ENCODE results near the gene ATAD1. TPM values are rescaled to one million over a fixed set of nuclear protein-coding genes. Genes with fewer than 3 reads are reported as not detected.

Gene ATAD1
- total RNA-seq, 1 experiment from 2014 or later, result 46.7 TPM

GRCh38 chr10:87866412-87866974, 48.5 kb upstream of the ATAD1 start (continued):
- TF ChIP-seq E2F1 (CRISPR knock-in tag; IDR thresholded peaks at IDR 0.05), result no peak
- TF ChIP-seq ZNF416 (CRISPR knock-in tag; IDR thresholded peaks at IDR 0.05), result no peak
- TF ChIP-seq ZNF512 (CRISPR knock-in tag; IDR thresholded peaks at IDR 0.05; ENCODE audit: borderline replicate concordance), result no peak
- TF ChIP-seq ZNF425 (CRISPR knock-in tag; conservative IDR thresholded peaks at IDR 0.05), result no peak

GRCh38 chr10:87865241-87865881, 47.3 kb upstream of the ATAD1 start:
- ATAC-seq (no peak), DNase-seq (ENCODE audit: low spot score) (no peak)
- POLR2A ChIA-PET, result interaction anchor here (1.0 kb wide), 1 partner anchor 250 kb away, joined by 3 read pairs; no protein-coding TSS in a partner anchor
- H3K27ac Mint-ChIP-seq, result no peak overlapping the region
- peaks cover 5% of the 10 kb centered on the region for H3K36me3 Mint-ChIP-seq
- peak overlapping the region; percentile 93 for H3K4me3 Mint-ChIP-seq
- H3K27me3 Mint-ChIP-seq (ENCODE audit: low read depth), result peaks cover 1% of the 10 kb centered on the region
- H3K4me1 Mint-ChIP-seq, result peaks cover 42% of the 10 kb centered on the region
- CTCF ChIA-PET, result interaction anchor here (1.3 kb wide), 1 partner anchor 249 kb away, joined by 3 read pairs; no protein-coding TSS in a partner anchor
- H3K9me3 Mint-ChIP-seq, result no peaks in the 10 kb centered on the region
- TF ChIP-seq ZNF425 (CRISPR knock-in tag; conservative IDR thresholded peaks at IDR 0.05) (no peak), NR3C1 (CRISPR knock-in tag; conservative IDR thresholded peaks at IDR 0.05; ENCODE audit: low read depth) (no peak), USF2 (CRISPR knock-in tag; IDR thresholded peaks at IDR 0.05) (no peak), ATF1 (CRISPR knock-in tag; IDR thresholded peaks at IDR 0.05) (no peak), ZSCAN18 (CRISPR knock-in tag; IDR thresholded peaks at IDR 0.05) (no peak), PREB (CRISPR knock-in tag; IDR thresholded peaks at IDR 0.05; ENCODE audit: borderline replicate concordance) (no peak), ATF2 (CRISPR knock-in tag; IDR thresholded peaks at IDR 0.05; ENCODE audit: borderline replicate concordance, low read depth) (no peak), CREM (CRISPR knock-in tag; IDR thresholded peaks at IDR 0.05) (no peak), SMAD3 (CRISPR knock-in tag; IDR thresholded peaks at IDR 0.05; ENCODE audit: borderline replicate concordance) (no peak), RELA (CRISPR knock-in tag; IDR thresholded peaks at IDR 0.05; ENCODE audit: borderline replicate concordance) (no peak), IRF2 (CRISPR knock-in tag; IDR thresholded peaks at IDR 0.05; ENCODE audit: borderline replicate concordance, low read depth) (no peak), ARID4B (CRISPR knock-in tag; IDR thresholded peaks at IDR 0.05; ENCODE audit: borderline replicate concordance) (no peak), ZNF121 (CRISPR knock-in tag; IDR thresholded peaks at IDR 0.05) (no peak)

All from WTC11 (cell line).